Stomach (tissue), 4 donors: ENCODE data around the gene NPPC.

ENCODE experiments used
- CTCF ChIP-seq, 7 experiments: fragments of 450-650 bp in 4 of 7; fragments of 200-600 bp in 3 of 7; sonication (generic) in 3 of 7; IDR thresholded peaks; one replicate each; pipeline ENCODE4 v1.5.1; 2016 to 2019; ENCODE audit warnings: antibody characterized with exemption in 7 of 7, control low read depth in 2 of 7, mild to moderate bottlenecking in 1 of 7
- POLR2A ChIP-seq, 4 donors: fragments of 450-650 bp; IDR thresholded peaks; one replicate each; pipeline ENCODE4 v1.6.1; 2016; ENCODE audit warnings: antibody characterized with exemption in 4 of 4, control low read depth in 2 of 4, mild to moderate bottlenecking in 1 of 4, moderate library complexity in 1 of 4

- TF ChIP-seq CTCF (IDR thresholded peaks at IDR 0.05) (no peak), POLR2A (IDR thresholded peaks at IDR 0.05) (no peak)
These were observed 25.3 kb upstream of the NPPC start for GRCh38 chr2:231951452-231952035.
